Uterus (tissue), 2 donors: ENCODE measurements around the gene DNMBP.

Source experiments
- POLR2A ChIP-seq, 2 donors: fragments of 450-650 bp; IDR thresholded peaks; one replicate each; pipeline ENCODE4 v1.6.1; 2016; ENCODE audit warnings: antibody characterized with exemption in 2 of 2, mild to moderate bottlenecking in 1 of 2, moderate library complexity in 1 of 2
- TF ChIP-seq, protein P1 (sequence below), 4 experiments: fragments of 200-600 bp in 2 of 4; fragments of 450-650 bp in 2 of 4; sonication (generic) in 2 of 4; IDR thresholded peaks; one replicate each; pipeline ENCODE4 v1.5.1; 2016 to 2019; ENCODE audit warnings: antibody characterized with exemption in 4 of 4, mild to moderate bottlenecking in 2 of 4, moderate library complexity in 1 of 4

DNA sequence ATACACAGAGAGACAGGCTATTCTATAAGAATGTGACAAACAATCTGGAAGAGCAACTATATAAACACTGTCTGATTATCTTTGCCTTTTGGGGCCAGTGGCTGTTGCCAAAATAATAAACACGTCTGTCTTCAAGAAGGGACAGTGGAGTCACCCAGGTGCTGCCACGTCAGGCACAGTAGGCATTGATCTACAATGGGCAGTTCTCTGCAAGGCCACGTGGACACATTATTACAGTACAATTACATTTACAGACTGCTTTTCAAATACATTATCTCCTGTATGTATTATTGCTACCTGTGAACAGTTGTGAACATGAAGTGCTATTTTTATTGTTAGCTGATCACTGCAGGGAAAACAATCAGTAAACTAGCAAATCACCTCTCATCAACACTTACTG lies 14.0 kb downstream of the DNMBP start:
- TF ChIP-seq, protein P1, sequence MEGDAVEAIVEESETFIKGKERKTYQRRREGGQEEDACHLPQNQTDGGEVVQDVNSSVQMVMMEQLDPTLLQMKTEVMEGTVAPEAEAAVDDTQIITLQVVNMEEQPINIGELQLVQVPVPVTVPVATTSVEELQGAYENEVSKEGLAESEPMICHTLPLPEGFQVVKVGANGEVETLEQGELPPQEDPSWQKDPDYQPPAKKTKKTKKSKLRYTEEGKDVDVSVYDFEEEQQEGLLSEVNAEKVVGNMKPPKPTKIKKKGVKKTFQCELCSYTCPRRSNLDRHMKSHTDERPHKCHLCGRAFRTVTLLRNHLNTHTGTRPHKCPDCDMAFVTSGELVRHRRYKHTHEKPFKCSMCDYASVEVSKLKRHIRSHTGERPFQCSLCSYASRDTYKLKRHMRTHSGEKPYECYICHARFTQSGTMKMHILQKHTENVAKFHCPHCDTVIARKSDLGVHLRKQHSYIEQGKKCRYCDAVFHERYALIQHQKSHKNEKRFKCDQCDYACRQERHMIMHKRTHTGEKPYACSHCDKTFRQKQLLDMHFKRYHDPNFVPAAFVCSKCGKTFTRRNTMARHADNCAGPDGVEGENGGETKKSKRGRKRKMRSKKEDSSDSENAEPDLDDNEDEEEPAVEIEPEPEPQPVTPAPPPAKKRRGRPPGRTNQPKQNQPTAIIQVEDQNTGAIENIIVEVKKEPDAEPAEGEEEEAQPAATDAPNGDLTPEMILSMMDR (IDR thresholded peaks at IDR 0.05): no peak
- no peak for TF ChIP-seq POLR2A (IDR thresholded peaks at IDR 0.05)
